Liver (tissue), 9 donors: ENCODE measurements around the gene HMX3. TPM values are rescaled to one million over a fixed set of nuclear protein-coding genes. Genes with fewer than 3 reads are reported as not detected.

ENCODE experiments used
- DNase-seq: peaks from one replicate; pipeline ENCODE4 v3.0.0-alpha.2; 2017; ENCODE audit warnings: low spot score
- H3K27ac ChIP-seq, 2 donors: one replicate each; pipeline ENCODE4 v1.7.0; 2013; ENCODE audit warnings: inconsistent platforms in 2 of 2, low read length in 2 of 2, control low read depth in 1 of 2, low read depth in 1 of 2, mild to moderate bottlenecking in 1 of 2
- H3K27me3 ChIP-seq, 4 donors: one replicate each; pipeline versions ENCODE4 v1.6.1 to v1.7.0; 2013; ENCODE audit warnings: low read length in 3 of 4, inconsistent platforms in 1 of 4, mild to moderate bottlenecking in 1 of 4, moderate library complexity in 1 of 4; ENCODE audit not compliant: control insufficient read depth in 4 of 4, insufficient read depth in 4 of 4
- H3K36me3 ChIP-seq, 4 donors: one replicate each; pipeline versions ENCODE4 v1.6.1 to v1.7.0; 2013; ENCODE audit warnings: low read length in 3 of 4, mild to moderate bottlenecking in 3 of 4, low read depth in 1 of 4, moderate library complexity in 1 of 4; ENCODE audit not compliant: control insufficient read depth in 4 of 4, insufficient read depth in 3 of 4
- H3K4me1 ChIP-seq, 4 donors: one replicate each; pipeline versions ENCODE4 v1.6.1 to v1.7.0; 2013; ENCODE audit warnings: low read length in 3 of 4, mild to moderate bottlenecking in 3 of 4, moderate library complexity in 1 of 4; ENCODE audit not compliant: control insufficient read depth in 4 of 4, insufficient read depth in 4 of 4
- H3K4me3 ChIP-seq, 3 donors: one replicate each; pipeline versions ENCODE4 v1.6.1 to v1.7.0; 2013; ENCODE audit warnings: low read length in 3 of 3, control low read depth in 1 of 3, low read depth in 1 of 3, mild to moderate bottlenecking in 1 of 3
- H3K9ac ChIP-seq, 2 donors: one replicate each; pipeline ENCODE4 v1.7.0; 2013; ENCODE audit warnings: low read length in 2 of 2, mild to moderate bottlenecking in 2 of 2, moderate library complexity in 2 of 2, control low read depth in 1 of 2, low read depth in 1 of 2
- H3K9me3 ChIP-seq, 4 donors: one replicate each; pipeline versions ENCODE4 v1.6.1 to v1.7.0; 2013; ENCODE audit warnings: low read length in 3 of 4; ENCODE audit not compliant: control insufficient read depth in 4 of 4
- EGR1 ChIP-seq, 2 donors: IDR thresholded peaks; 2 replicates each; pipeline ENCODE4 v1.6.1; 2016 to 2018; ENCODE audit warnings: antibody characterized with exemption in 2 of 2, low read depth in 2 of 2
- GABPA ChIP-seq, 2 donors: IDR thresholded peaks in 1 of 2; conservative IDR thresholded peaks in 1 of 2; 2 replicates each; pipeline ENCODE4 v1.6.1; 2016; ENCODE audit warnings: antibody characterized with exemption in 2 of 2, mild to moderate bottlenecking in 1 of 2, moderate library complexity in 1 of 2
- HNF4A ChIP-seq, 2 donors: conservative IDR thresholded peaks; 2 replicates each; pipeline ENCODE4 v1.6.1; 2016; ENCODE audit warnings: antibody characterized with exemption in 2 of 2, mild to moderate bottlenecking in 2 of 2
- HNF4G ChIP-seq: IDR thresholded peaks from 2 replicates; pipeline ENCODE4 v1.6.1; 2016; ENCODE audit warnings: antibody characterized with exemption
- JUND ChIP-seq, 2 donors: IDR thresholded peaks; 2 replicates each; pipeline ENCODE4 v1.6.1; 2016; ENCODE audit warnings: antibody characterized with exemption in 2 of 2
- RAD21 ChIP-seq, 2 donors: IDR thresholded peaks; 2 replicates each; pipeline ENCODE4 v1.6.1; 2016; ENCODE audit warnings: antibody characterized with exemption in 2 of 2, mild to moderate bottlenecking in 2 of 2
- RXRA ChIP-seq, 2 donors: IDR thresholded peaks; 2 replicates each; pipeline ENCODE4 v1.6.1; 2017 to 2018; ENCODE audit warnings: antibody characterized with exemption in 2 of 2, mild to moderate bottlenecking in 1 of 2
- SP1 ChIP-seq: IDR thresholded peaks from 2 replicates; pipeline ENCODE4 v1.6.1; 2018; ENCODE audit warnings: antibody characterized with exemption, mild to moderate bottlenecking
- TAF1 ChIP-seq: conservative IDR thresholded peaks from 2 replicates; pipeline ENCODE4 v1.6.1; 2016; ENCODE audit warnings: antibody characterized with exemption, mild to moderate bottlenecking
- YY1 ChIP-seq: IDR thresholded peaks from 2 replicates; pipeline ENCODE4 v1.6.1; 2016; ENCODE audit warnings: antibody characterized with exemption, mild to moderate bottlenecking
- WGBS: extraction: QIAGEN DNeasy Blood & Tissue Kit; methylation state at CpG from one replicate; pipeline ENCODE4 v1.1.7; 2013; 5-methylcytosine and 5-hydroxymethylcytosine counted together
- polyA plus RNA-seq, 2 donors: library from polyadenylated mRNA; stranded (reverse) in 1 of 2; unstranded in 1 of 2; fragments of 200-250 nt in 1 of 2; fragments of >200 nt in 1 of 2; fragmentation: Nextera tagmentation in 1 of 2; extraction: Ambion mirVana in 1 of 2; gene quantifications; one replicate each; pipeline versions ENCODE4 v1.2.1 to v1.2.3, GENCODE V29; 2013 to 2015
- total RNA-seq, 2 donors: library from RNA; depleted of rRNA; stranded (reverse); fragments of >200 nt; gene quantifications; one replicate each; pipeline ENCODE4 v1.2.3, GENCODE V29; 2014
- TF ChIP-seq, protein P1 (sequence below): IDR thresholded peaks from 2 replicates; pipeline ENCODE4 v1.6.1; 2016; ENCODE audit warnings: antibody characterized with exemption
- TF ChIP-seq, protein P2 (sequence below): IDR thresholded peaks from 2 replicates; pipeline ENCODE4 v1.6.1; 2016; ENCODE audit warnings: antibody characterized with exemption, mild to moderate bottlenecking
- TF ChIP-seq, protein P3 (sequence below): IDR thresholded peaks from 2 replicates; pipeline ENCODE4 v1.6.1; 2016; ENCODE audit warnings: antibody characterized with exemption
- TF ChIP-seq, protein P4 (sequence below): IDR thresholded peaks from 2 replicates; pipeline ENCODE4 v1.6.1; 2016; ENCODE audit warnings: antibody characterized with exemption
- donor health status: healthy.
- donor health status: healthy.
- donor health status: healthy.
- donor health status: healthy.
- donor health status: healthy.

HMX3 gene
- total and polyA plus RNA-seq, 4 donors: not detected

DNA sequence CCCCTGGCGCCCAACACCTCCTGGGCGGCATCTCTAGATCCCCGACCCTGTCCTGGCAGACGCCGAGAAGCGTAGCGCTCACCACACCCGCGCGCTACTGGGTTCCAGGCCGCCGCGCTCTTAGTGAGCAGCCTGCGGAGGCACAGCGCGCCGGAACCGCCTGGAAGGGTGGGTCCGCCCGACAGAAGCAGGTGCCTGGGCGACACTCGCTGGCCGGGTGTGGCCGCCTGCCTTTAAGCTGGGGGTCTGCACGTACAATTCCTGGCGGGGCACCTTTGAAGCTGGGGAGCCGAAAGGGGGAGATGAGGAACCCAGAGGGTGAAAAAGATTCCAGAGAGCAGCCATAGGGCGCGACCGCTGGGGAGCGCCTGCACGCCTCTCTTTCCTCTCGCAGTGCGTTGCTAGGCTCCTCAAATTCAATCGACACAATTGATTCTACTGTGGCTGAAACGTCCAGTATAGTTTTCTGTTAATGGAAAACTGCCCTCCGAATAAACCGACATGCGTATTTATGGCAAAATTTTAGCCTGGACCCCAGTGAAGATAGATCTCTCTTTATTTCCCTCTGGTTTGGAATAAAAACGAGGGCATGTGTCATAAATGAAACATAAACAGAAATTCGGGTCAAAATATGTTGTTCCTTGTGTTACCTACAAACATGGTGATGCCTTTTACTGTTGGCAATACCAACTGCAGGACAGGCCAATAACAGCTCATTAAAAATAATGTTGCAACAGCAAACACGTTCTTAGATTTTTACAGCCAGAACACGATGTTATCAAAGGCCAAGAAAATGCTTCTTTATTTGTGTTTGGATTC lies 4.6 kb downstream of the HMX3 start:
- no peak for DNase-seq
- H3K27ac ChIP-seq: no peak overlapping the region
- peaks cover 15 to 28% (median 25%) of the 10 kb centered on the region in 4 donors for H3K27me3 ChIP-seq
- TF ChIP-seq, protein P1, sequence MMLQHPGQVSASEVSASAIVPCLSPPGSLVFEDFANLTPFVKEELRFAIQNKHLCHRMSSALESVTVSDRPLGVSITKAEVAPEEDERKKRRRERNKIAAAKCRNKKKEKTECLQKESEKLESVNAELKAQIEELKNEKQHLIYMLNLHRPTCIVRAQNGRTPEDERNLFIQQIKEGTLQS: no peak
- no peak for TF ChIP-seq TAF1
- TF ChIP-seq YY1: no peak
- no peak for TF ChIP-seq JUND (IDR thresholded peaks at IDR 0.05)
- TF ChIP-seq, protein P2, sequence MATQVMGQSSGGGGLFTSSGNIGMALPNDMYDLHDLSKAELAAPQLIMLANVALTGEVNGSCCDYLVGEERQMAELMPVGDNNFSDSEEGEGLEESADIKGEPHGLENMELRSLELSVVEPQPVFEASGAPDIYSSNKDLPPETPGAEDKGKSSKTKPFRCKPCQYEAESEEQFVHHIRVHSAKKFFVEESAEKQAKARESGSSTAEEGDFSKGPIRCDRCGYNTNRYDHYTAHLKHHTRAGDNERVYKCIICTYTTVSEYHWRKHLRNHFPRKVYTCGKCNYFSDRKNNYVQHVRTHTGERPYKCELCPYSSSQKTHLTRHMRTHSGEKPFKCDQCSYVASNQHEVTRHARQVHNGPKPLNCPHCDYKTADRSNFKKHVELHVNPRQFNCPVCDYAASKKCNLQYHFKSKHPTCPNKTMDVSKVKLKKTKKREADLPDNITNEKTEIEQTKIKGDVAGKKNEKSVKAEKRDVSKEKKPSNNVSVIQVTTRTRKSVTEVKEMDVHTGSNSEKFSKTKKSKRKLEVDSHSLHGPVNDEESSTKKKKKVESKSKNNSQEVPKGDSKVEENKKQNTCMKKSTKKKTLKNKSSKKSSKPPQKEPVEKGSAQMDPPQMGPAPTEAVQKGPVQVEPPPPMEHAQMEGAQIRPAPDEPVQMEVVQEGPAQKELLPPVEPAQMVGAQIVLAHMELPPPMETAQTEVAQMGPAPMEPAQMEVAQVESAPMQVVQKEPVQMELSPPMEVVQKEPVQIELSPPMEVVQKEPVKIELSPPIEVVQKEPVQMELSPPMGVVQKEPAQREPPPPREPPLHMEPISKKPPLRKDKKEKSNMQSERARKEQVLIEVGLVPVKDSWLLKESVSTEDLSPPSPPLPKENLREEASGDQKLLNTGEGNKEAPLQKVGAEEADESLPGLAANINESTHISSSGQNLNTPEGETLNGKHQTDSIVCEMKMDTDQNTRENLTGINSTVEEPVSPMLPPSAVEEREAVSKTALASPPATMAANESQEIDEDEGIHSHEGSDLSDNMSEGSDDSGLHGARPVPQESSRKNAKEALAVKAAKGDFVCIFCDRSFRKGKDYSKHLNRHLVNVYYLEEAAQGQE: no peak
- TF ChIP-seq GABPA (IDR thresholded peaks at IDR 0.05 in 1 of 2, conservative IDR thresholded peaks at IDR 0.05 in 1 of 2): no peak
- TF ChIP-seq EGR1 (IDR thresholded peaks at IDR 0.05; ENCODE audit: low read depth in 2 of 2): no peak
- no peak for TF ChIP-seq RAD21 (IDR thresholded peaks at IDR 0.05)
- H3K4me1 ChIP-seq: peaks cover 14 to 29% (median 23%) of the 10 kb centered on the region in 4 donors
- WGBS: 5% methylated on average over 43 of the region's 43 CpGs
- no peaks in the 10 kb centered on the region for H3K36me3 ChIP-seq
- H3K4me3 ChIP-seq: no peak overlapping the region
- no peak overlapping the region for H3K9ac ChIP-seq
- H3K9me3 ChIP-seq: no peaks in the 10 kb centered on the region

DNA sequence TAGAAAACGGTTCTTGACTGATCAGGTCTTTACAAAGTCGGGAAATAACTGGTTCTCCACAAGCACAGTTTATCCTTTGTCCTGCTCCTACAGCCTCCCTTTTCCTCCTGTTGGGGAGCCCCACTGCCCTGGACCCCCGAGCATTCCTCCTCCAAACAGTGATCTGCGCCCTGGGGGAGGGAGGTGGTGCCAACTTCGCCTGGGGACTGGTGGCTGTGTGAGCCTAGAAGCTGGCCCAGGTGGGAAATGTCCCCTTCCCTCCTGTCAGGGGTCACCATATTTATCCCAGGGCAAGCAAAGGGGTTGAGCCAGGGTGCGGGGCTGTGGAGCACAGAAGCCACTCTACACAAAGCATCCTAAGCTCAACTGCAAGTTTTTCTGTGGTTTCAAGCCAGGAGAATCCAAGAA lies 5.2 kb downstream of the HMX3 start:
- WGBS: 8% methylated on average over 6 of the region's 6 CpGs

More for the DNA sequence above, 5.2 kb downstream of the HMX3 start:
- DNase-seq: no peak
- H3K9me3 ChIP-seq: no peaks in the 10 kb centered on the region
- no peak overlapping the region for H3K4me3 ChIP-seq
- H3K27me3 ChIP-seq: peaks cover 18 to 31% (median 25%) of the 10 kb centered on the region in 4 donors
- peaks cover 14 to 28% (median 20%) of the 10 kb centered on the region in 4 donors for H3K4me1 ChIP-seq
- H3K36me3 ChIP-seq: no peaks in the 10 kb centered on the region
- TF ChIP-seq SP1 (no peak), HNF4G (no peak), YY1 (no peak), HNF4A (conservative IDR thresholded peaks at IDR 0.05) (no peak), EGR1 (IDR thresholded peaks at IDR 0.05; ENCODE audit: low read depth in 2 of 2) (no peak), RXRA (IDR thresholded peaks at IDR 0.05) (no peak)
- TF ChIP-seq, protein P1: no peak
- TF ChIP-seq, protein P3, sequence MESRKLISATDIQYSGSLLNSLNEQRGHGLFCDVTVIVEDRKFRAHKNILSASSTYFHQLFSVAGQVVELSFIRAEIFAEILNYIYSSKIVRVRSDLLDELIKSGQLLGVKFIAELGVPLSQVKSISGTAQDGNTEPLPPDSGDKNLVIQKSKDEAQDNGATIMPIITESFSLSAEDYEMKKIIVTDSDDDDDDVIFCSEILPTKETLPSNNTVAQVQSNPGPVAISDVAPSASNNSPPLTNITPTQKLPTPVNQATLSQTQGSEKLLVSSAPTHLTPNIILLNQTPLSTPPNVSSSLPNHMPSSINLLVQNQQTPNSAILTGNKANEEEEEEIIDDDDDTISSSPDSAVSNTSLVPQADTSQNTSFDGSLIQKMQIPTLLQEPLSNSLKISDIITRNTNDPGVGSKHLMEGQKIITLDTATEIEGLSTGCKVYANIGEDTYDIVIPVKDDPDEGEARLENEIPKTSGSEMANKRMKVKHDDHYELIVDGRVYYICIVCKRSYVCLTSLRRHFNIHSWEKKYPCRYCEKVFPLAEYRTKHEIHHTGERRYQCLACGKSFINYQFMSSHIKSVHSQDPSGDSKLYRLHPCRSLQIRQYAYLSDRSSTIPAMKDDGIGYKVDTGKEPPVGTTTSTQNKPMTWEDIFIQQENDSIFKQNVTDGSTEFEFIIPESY: no peak
- TF ChIP-seq, protein P2: no peak
- TF ChIP-seq, protein P4, sequence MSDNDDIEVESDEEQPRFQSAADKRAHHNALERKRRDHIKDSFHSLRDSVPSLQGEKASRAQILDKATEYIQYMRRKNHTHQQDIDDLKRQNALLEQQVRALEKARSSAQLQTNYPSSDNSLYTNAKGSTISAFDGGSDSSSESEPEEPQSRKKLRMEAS: no peak
- H3K9ac ChIP-seq: no peak overlapping the region
- no peak overlapping the region for H3K27ac ChIP-seq
